Stomach (tissue), 9 donors: Measurements from ENCODE around the gene GRHL1. TPM values are rescaled to one million over a fixed set of nuclear protein-coding genes. Genes with fewer than 3 reads are reported as not detected.
"Not testable (repeated sequence)": the region's sequence is repeated elsewhere in the genome, so short reads cannot be mapped to it uniquely, and the experiment has no call there.

Source experiments
- DNase-seq, 2 donors: peaks; one replicate each; pipeline versions ENCODE4 v3.0.0 to v3.0.0-alpha.2; 2013 to 2019
- H3K27ac ChIP-seq, 5 donors: fragments of 200-600 bp in 4 of 5; sonication (generic) in 4 of 5; one replicate each; pipeline ENCODE4 v1.5.1; 2013 to 2019; ENCODE audit warnings: mild to moderate bottlenecking in 1 of 5, moderate library complexity in 1 of 5
- H3K27me3 ChIP-seq, 3 donors: fragments of 200-600 bp; sonication (generic); one replicate each; pipeline ENCODE4 v1.5.1; 2017 to 2019; ENCODE audit warnings: mixed run types in 1 of 3
- H3K36me3 ChIP-seq, 4 donors: fragments of 200-600 bp; sonication (generic); 1 replicate in 3 of 4; 2 replicates in 1 of 4; pipeline ENCODE4 v1.5.1; 2016 to 2019
- H3K4me1 ChIP-seq, 4 donors: fragments of 200-600 bp; sonication (generic); one replicate each; pipeline ENCODE4 v1.5.1; 2016 to 2019
- H3K4me3 ChIP-seq, 4 donors: fragments of 200-600 bp; sonication (generic) in 3 of 4; one replicate each; pipeline ENCODE4 v1.5.1; 2016 to 2019; ENCODE audit warnings: mild to moderate bottlenecking in 1 of 4
- H3K9me3 ChIP-seq, 4 donors: fragments of 200-600 bp; sonication (generic); one replicate each; pipeline ENCODE4 v1.5.1; 2016 to 2019
- EP300 ChIP-seq: sonication (generic); formaldehyde crosslinking; IDR thresholded peaks from one replicate; pipeline ENCODE4 v1.6.1; 2017; ENCODE audit warnings: antibody characterized with exemption
- POLR2A ChIP-seq, 4 donors: fragments of 450-650 bp; IDR thresholded peaks; one replicate each; pipeline ENCODE4 v1.6.1; 2016; ENCODE audit warnings: antibody characterized with exemption in 4 of 4, control low read depth in 2 of 4, mild to moderate bottlenecking in 1 of 4, moderate library complexity in 1 of 4
- POLR2AphosphoS5 ChIP-seq, 3 donors: sonication (generic); formaldehyde crosslinking; IDR thresholded peaks; one replicate each; pipeline ENCODE4 v1.6.1; 2016; ENCODE audit warnings: antibody characterized with exemption in 3 of 3
- WGBS, 5 donors: extraction: QIAGEN DNeasy Blood & Tissue Kit in 3 of 5; methylation state at CpG; one replicate each; pipeline versions ENCODE4 v1.1.5 to v1.1.7; 2013 to 2018; 5-methylcytosine and 5-hydroxymethylcytosine counted together
- intact Hi-C: fragments of 100-400 bp; cut with DNase I; formaldehyde crosslinking; loops from one replicate; pipeline ENCODE4 v1.15.1; 2023; ENCODE audit warnings: low total_unique reads
- polyA plus RNA-seq, 3 donors: library from polyadenylated mRNA; stranded (reverse); fragments of 200-250 nt; gene quantifications; one replicate each; pipeline ENCODE4 v1.2.3, GENCODE V29; 2013
- total RNA-seq, 5 donors: library from RNA; depleted of rRNA; stranded (reverse); fragments of >200 nt; gene quantifications; one replicate each; pipeline versions ENCODE4 v1.1.0 to v1.2.3, GENCODE V29; 2014 to 2016
- TF ChIP-seq, protein P1 (sequence below), 7 experiments: fragments of 450-650 bp in 4 of 7; fragments of 200-600 bp in 3 of 7; sonication (generic) in 3 of 7; IDR thresholded peaks; one replicate each; pipeline ENCODE4 v1.5.1; 2016 to 2019; ENCODE audit warnings: antibody characterized with exemption in 7 of 7, control low read depth in 2 of 7, mild to moderate bottlenecking in 1 of 7
- donor health status: healthy with polysubstance abuse.
- donor health status: Bipolar disorder and iron deficiency.
- donor health status: healthy.

Gene GRHL1
- total and polyA plus RNA-seq, 8 donors = 0.89 to 16.5 (median 3.8) TPM

DNA sequence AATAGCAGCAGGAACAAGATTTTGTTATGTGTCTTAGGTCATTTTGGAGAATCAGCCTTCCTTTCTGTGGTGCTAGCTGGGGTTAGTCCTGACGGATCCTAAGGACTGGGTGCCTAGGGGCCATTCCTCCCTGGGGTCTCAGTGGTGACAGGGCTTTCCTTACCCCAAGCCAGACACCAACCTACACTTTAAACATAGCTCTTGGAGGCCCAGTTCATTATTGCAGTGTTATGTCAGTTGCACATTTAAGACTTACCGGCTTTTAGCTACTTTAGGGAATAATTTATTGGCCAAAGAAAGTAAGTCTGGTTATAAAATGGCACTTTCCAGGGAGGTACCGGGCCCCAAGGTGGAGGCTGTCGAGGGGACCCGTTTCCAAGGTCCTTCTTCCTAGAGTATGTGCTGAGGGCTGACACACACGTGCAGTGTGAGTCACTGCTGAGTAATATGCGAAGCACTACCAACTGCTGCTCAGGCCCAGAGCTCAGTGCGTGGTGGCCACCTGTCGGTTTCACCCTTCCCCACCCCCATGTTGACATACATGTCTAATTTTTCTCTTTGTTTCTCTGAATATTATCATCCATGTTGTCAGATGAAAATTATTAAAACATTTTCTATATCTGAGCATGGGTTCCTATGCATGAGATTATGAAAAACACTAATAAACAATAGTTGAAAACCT, 37.0 kb upstream of the GRHL1 start:
- 79 to 86% (median 82%) methylated on average over 9 of the region's 9 CpGs for WGBS, 5 donors
- intact Hi-C loops = no loop called here
- DNase-seq = no peak

GRCh38 chr2:9918275-9918674, 33.2 kb upstream of the GRHL1 start:
- H3K4me1 ChIP-seq = no peaks in the 10 kb centered on the region
- DNase-seq = no peak
- 31 to 82% (median 69%) methylated on average over 2 of the region's 2 CpGs for WGBS, 5 donors
- H3K27ac ChIP-seq = no peak overlapping the region
- no peaks in the 10 kb centered on the region for H3K9me3 ChIP-seq
- peaks cover 0 to 75% (median 66%) of the 10 kb centered on the region in 4 donors for H3K36me3 ChIP-seq
- intact Hi-C loops = no loop called here
- H3K4me3 ChIP-seq = no peak overlapping the region
- TF ChIP-seq POLR2AphosphoS5 (IDR thresholded peaks at IDR 0.05) (no peak), POLR2A (IDR thresholded peaks at IDR 0.05) (no peak), EP300 (no peak)
- TF ChIP-seq, protein P1, sequence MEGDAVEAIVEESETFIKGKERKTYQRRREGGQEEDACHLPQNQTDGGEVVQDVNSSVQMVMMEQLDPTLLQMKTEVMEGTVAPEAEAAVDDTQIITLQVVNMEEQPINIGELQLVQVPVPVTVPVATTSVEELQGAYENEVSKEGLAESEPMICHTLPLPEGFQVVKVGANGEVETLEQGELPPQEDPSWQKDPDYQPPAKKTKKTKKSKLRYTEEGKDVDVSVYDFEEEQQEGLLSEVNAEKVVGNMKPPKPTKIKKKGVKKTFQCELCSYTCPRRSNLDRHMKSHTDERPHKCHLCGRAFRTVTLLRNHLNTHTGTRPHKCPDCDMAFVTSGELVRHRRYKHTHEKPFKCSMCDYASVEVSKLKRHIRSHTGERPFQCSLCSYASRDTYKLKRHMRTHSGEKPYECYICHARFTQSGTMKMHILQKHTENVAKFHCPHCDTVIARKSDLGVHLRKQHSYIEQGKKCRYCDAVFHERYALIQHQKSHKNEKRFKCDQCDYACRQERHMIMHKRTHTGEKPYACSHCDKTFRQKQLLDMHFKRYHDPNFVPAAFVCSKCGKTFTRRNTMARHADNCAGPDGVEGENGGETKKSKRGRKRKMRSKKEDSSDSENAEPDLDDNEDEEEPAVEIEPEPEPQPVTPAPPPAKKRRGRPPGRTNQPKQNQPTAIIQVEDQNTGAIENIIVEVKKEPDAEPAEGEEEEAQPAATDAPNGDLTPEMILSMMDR (IDR thresholded peaks at IDR 0.05) = no peak
- no peaks in the 10 kb centered on the region for H3K27me3 ChIP-seq

More for the DNA sequence above, 37.0 kb upstream of the GRHL1 start:
- Histone ChIP-seq H3K27me3 (no peaks in the 10 kb centered on the region), H3K4me3 (no peak overlapping the region), H3K4me1 (no peaks in the 10 kb centered on the region), H3K27ac (no peak overlapping the region), H3K9me3 (no peaks in the 10 kb centered on the region), H3K36me3 (peaks cover 0 to 63% (median 55%) of the 10 kb centered on the region in 4 donors)
- TF ChIP-seq, protein P1 (IDR thresholded peaks at IDR 0.05) = no peak
- no peak for TF ChIP-seq POLR2AphosphoS5 (IDR thresholded peaks at IDR 0.05)
- TF ChIP-seq EP300 = no peak
- no peak for TF ChIP-seq POLR2A (IDR thresholded peaks at IDR 0.05)

GRCh38 chr2:9919512-9919911, 32.0 kb upstream of the GRHL1 start:
- no peak for DNase-seq
- no peaks in the 10 kb centered on the region for H3K9me3 ChIP-seq
- intact Hi-C loops = no loop called here
- H3K4me1 ChIP-seq = no peaks in the 10 kb centered on the region
- H3K27ac ChIP-seq = no peak overlapping the region
- peaks cover 0 to 62% (median 58%) of the 10 kb centered on the region in 4 donors for H3K36me3 ChIP-seq
- TF ChIP-seq POLR2AphosphoS5 (IDR thresholded peaks at IDR 0.05) = no peak
- TF ChIP-seq, protein P1 (IDR thresholded peaks at IDR 0.05) = no peak
- TF ChIP-seq POLR2A (IDR thresholded peaks at IDR 0.05) = no peak
- no peak for TF ChIP-seq EP300
- no peak overlapping the region for H3K4me3 ChIP-seq
- 60 to 95% (median 93%) methylated on average over 3 of the region's 3 CpGs for WGBS, 5 donors
- H3K27me3 ChIP-seq = no peaks in the 10 kb centered on the region

- intact Hi-C loops, H3K9me3 ChIP-seq, H3K27ac ChIP-seq, H3K4me3 ChIP-seq, DNase-seq, H3K27me3 ChIP-seq, H3K4me1 ChIP-seq: not testable (repeated sequence)
- WGBS, 5 donors = 75 to 100% (median 93%) methylated on average over 2 of the region's 2 CpGs
- H3K36me3 ChIP-seq = peaks cover 4 to 47% (median 38%) of the 10 kb centered on the region in 4 donors
Measured at GRCh38 chr2:9927020-9927419, 24.5 kb upstream of the GRHL1 start.

DNA sequence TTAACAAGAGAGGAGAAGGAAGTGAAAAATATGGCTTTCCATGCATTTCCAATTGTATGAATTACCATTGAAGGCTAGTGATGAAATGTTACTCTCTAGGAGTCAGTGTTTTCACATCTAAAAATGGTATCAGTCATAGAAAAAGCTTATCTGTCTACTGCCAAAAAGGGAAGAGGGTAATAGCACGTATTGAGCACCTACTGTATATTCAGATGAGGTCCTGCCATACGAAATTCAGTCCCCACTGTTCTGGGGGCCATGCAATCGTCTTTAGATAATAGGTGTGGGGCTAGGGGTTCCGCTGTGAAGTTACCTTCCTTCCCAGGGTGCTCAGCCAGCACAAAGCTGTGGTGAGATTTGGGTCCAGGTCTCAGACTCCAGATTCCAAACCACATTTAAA, 14.2 kb upstream of the GRHL1 start:
- no peaks in the 10 kb centered on the region for H3K27me3 ChIP-seq
- no peak for DNase-seq
- H3K4me3 ChIP-seq = no peak overlapping the region
- 88 to 93% (median 90%) methylated on average over 4 of the region's 4 CpGs for WGBS, 5 donors
- H3K27ac ChIP-seq = no peak overlapping the region
- peaks cover 4 to 33% (median 30%) of the 10 kb centered on the region in 4 donors for H3K36me3 ChIP-seq
- intact Hi-C loops = no loop called here
- peaks cover 0 to 22% (median 8%) of the 10 kb centered on the region in 4 donors for H3K4me1 ChIP-seq
- TF ChIP-seq, protein P1 (IDR thresholded peaks at IDR 0.05) = no peak
- TF ChIP-seq EP300 (no peak), POLR2AphosphoS5 (IDR thresholded peaks at IDR 0.05) (no peak), POLR2A (IDR thresholded peaks at IDR 0.05) (no peak)
- H3K9me3 ChIP-seq = no peaks in the 10 kb centered on the region
